SU-DHL-6 (cell line): ENCODE results near the gene PDC.

Experiments used
- CTCF ChIP-seq: fragments of 200-600 bp; sonication (generic); IDR thresholded peaks from one replicate; pipeline ENCODE4 v1.5.1; 2017; ENCODE audit warnings: antibody characterized with exemption, mild to moderate bottlenecking, low read length, moderate library complexity; ENCODE audit not compliant: insufficient read depth, poor library complexity, severe bottlenecking
- EZH2phosphoT487 ChIP-seq: fragments of 200-600 bp; sonication (generic), shearing (Covaris generic); conservative IDR thresholded peaks from 2 replicates; pipeline ENCODE4 v1.6.1; 2018; ENCODE audit warnings: mild to moderate bottlenecking, antibody characterized with exemption, low read length, moderate library complexity, mixed read lengths

GRCh38 chr1:186424539-186424938 lies 36.4 kb downstream of the PDC start:
- TF ChIP-seq CTCF (no peak), EZH2phosphoT487 (no peak)
